Fibroblast of villous mesenchyme (primary cell): ENCODE measurements around the gene KCNJ10. TPM values are rescaled to one million over a fixed set of nuclear protein-coding genes. Genes with fewer than 3 reads are reported as not detected.

Experiments
- DNase-seq: peaks from one replicate; pipeline ENCODE4 v3.0.0-alpha.2; 2010; ENCODE audit warnings: low read depth
- H3K4me3 ChIP-seq: 2 replicates; pipeline ENCODE4 v1.5.1; 2011; ENCODE audit warnings: low read depth, mild to moderate bottlenecking, low read length
- total RNA-seq: library from RNA; depleted of rRNA; stranded (reverse); fragments of >200 nt; gene quantifications from 2 replicates; pipeline ENCODE4 v1.2.3, GENCODE V29; 2012
- TF ChIP-seq, protein P1 (sequence below): IDR thresholded peaks from 2 replicates; pipeline ENCODE4 v1.5.1; 2012; ENCODE audit warnings: low read depth, mild to moderate bottlenecking, low read length; ENCODE audit not compliant: insufficient read depth

KCNJ10 gene
- total RNA-seq, 1 donor: not detected

GRCh38 chr1:159953536-159954515 is 116.1 kb downstream of the KCNJ10 start, which contains the start of gene SLAMF9:
Gene SLAMF9 (minus strand): TSS chr1:159954237. CDS start chr1:159954137, 100 bp downstream.
- TF ChIP-seq, protein P1, sequence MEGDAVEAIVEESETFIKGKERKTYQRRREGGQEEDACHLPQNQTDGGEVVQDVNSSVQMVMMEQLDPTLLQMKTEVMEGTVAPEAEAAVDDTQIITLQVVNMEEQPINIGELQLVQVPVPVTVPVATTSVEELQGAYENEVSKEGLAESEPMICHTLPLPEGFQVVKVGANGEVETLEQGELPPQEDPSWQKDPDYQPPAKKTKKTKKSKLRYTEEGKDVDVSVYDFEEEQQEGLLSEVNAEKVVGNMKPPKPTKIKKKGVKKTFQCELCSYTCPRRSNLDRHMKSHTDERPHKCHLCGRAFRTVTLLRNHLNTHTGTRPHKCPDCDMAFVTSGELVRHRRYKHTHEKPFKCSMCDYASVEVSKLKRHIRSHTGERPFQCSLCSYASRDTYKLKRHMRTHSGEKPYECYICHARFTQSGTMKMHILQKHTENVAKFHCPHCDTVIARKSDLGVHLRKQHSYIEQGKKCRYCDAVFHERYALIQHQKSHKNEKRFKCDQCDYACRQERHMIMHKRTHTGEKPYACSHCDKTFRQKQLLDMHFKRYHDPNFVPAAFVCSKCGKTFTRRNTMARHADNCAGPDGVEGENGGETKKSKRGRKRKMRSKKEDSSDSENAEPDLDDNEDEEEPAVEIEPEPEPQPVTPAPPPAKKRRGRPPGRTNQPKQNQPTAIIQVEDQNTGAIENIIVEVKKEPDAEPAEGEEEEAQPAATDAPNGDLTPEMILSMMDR: no peak
- no peak for DNase-seq
- no peak within 1 kb of the TSS for H3K4me3 ChIP-seq

DNA sequence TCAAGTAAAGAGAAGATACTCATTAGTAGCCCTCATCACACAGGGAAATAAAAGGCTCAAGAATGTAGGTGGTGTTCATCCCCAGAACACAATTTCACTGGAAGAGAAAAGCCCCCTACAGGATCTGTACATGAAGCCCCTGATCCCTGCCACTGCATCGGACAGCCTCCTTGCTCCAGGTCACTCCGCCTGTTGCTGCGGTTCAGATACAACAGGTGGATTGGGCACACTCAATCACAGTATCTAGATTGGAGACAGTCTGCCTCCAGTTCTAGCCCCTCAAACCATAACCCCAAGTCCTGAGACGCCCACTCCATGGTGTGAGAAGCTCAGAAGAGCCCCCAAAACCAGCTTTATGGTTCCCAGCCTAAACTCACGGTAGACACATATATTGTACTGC is 117.0 kb downstream of the KCNJ10 start:
- DNase-seq: no peak
- H3K4me3 ChIP-seq: no peak overlapping the region

DNA sequence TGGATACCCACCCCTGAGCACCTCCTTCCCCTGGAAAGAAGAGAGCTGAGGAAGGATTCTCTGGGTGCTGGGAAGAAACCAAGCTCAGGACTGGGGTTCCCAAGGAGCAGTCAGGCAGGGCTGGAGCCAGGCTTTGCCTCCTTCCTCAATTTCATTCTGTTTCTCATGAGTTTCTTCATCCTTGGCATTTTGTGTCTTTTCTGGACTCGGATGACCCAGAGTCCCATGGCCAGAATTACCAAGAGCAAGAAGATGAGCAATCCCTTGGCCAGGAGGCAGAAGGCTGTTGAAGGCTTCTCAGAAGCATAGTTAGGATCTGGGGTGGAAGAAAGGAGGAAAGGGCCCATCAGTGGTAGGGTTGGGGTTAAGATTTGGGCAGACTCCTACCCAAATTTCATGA is 118.4 kb downstream of the KCNJ10 start:
- TF ChIP-seq, protein P1: no peak
- no peak for DNase-seq
- H3K4me3 ChIP-seq: no peak overlapping the region

More for the DNA sequence above, 117.0 kb downstream of the KCNJ10 start:
- TF ChIP-seq, protein P1: no peak

- TF ChIP-seq, protein P1: no peak
- DNase-seq: no peak
- H3K4me3 ChIP-seq: no peak overlapping the region
Measured at GRCh38 chr1:159951016-159951415, 118.9 kb downstream of the KCNJ10 start.

DNA sequence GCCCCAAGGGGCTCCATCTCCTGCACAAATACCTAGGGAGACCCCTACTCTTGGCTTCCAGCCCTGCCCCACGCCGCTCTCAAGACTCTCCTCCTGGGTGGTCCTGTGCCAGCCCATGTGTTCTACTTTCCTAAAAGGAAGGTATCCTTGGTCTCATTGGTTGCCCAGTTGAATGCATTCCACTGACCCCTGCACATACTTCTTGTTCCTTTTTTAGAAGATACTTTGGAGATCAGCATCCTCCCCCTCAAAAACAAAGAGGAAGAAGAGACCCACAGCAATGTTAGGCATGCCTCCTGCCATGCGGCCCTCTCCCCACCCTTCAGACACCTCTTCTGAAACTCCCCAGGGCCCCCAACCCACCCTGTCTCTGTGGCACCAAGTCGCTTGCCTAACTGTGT is 120.0 kb downstream of the KCNJ10 start:
- TF ChIP-seq, protein P1: no peak
- no peak for DNase-seq

DNA sequence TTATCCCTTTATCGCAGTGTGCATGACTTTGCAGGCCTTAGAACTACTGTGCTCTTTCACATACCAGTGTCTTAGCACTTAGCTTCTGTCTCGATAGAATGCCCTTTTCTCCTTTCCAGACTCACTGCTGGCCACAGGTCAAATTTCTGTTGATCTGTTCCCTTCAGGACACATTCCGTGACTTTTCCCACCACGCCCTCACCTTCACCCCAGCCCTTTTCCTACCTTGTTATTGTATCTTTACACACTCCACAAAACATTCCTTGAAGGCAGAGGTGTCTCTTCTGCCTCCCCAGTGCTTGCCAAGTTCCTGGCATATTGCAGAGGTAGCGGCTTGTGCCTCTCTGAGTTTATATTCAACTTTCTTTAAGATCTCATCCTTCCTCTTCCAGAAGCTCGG is 120.8 kb downstream of the KCNJ10 start:
- DNase-seq: no peak
- H3K4me3 ChIP-seq: no peak overlapping the region
- TF ChIP-seq, protein P1: no peak

More for the DNA sequence above, 120.0 kb downstream of the KCNJ10 start:
- no peak overlapping the region for H3K4me3 ChIP-seq

Other genes starting within 250 kb of the KCNJ10 start
- not detected in 2 replicates for gene SLAMF8, start 243.3 kb downstream of the KCNJ10 start, total RNA-seq
- under 0.01 TPM in 1 of 2 replicates, not detected in the other for gene VSIG8, start 207.5 kb downstream of the KCNJ10 start, total RNA-seq
- 0.32 and 0.43 TPM in 2 replicates for gene CFAP45, start 170.0 kb downstream of the KCNJ10 start, total RNA-seq
- gene TAGLN2, start 144.7 kb downstream of the KCNJ10 start, total RNA-seq: 167 and 277 TPM in 2 replicates
- gene IGSF9, start 124.5 kb downstream of the KCNJ10 start, total RNA-seq: not detected in 2 replicates
- not detected in 2 replicates for gene SLAMF9, start 115.9 kb downstream of the KCNJ10 start, total RNA-seq
- 4.2 and 6.0 TPM in 2 replicates for gene PIGM, start 38.2 kb downstream of the KCNJ10 start, total RNA-seq
- gene KCNJ9, start 11.4 kb upstream of the KCNJ10 start, total RNA-seq: not detected in 2 replicates
- gene IGSF8, start 28.5 kb upstream of the KCNJ10 start, total RNA-seq: 13.9 and 14.7 TPM in 2 replicates
- not detected in 2 replicates for gene ATP1A2, start 45.6 kb upstream of the KCNJ10 start, total RNA-seq
- not detected in 2 replicates for gene ATP1A4, start 81.4 kb upstream of the KCNJ10 start, total RNA-seq
- not detected in 2 replicates for gene CASQ1, start 120.4 kb upstream of the KCNJ10 start, total RNA-seq
- 118 and 138 TPM in 2 replicates for gene PEA15, start 135.2 kb upstream of the KCNJ10 start, total RNA-seq
- 68.6 and 75.1 TPM in 2 replicates for gene DCAF8, start 192.4 kb upstream of the KCNJ10 start, total RNA-seq
- gene PEX19, start 215.0 kb upstream of the KCNJ10 start, total RNA-seq: 39.6 and 51.0 TPM in 2 replicates